ENCODE data around the gene ATF2. TPM values are rescaled to one million over a fixed set of nuclear protein-coding genes. Genes with fewer than 3 reads are reported as not detected.

ATF2 gene
- total RNA-seq, 1 donor from 2014 or later, result 51.2 TPM

GRCh38 chr2:175136334-175137215, 31.4 kb downstream of the ATF2 start:
- intact Hi-C loops (cut with DNase I), result no loop called here

GRCh38 chr2:175135862-175136261, 32.1 kb downstream of the ATF2 start:
- DNase-seq (no peak), ATAC-seq (no peak)
- intact Hi-C loops (cut with DNase I), result no loop called here
- TF ChIP-seq CTCF (IDR thresholded peaks at IDR 0.05), result no peak
- Histone ChIP-seq H3K36me3 (peaks cover 14% of the 10 kb centered on the region), H3K4me3 (no peak overlapping the region), H3K9me3 (no peaks in the 10 kb centered on the region), H3K27ac (no peak overlapping the region), H3K4me1 (no peaks in the 10 kb centered on the region), H3K27me3 (no peaks in the 10 kb centered on the region)

More at GRCh38 chr2:175136334-175137215, 31.4 kb downstream of the ATF2 start:
- H3K27me3 ChIP-seq, result no peaks in the 10 kb centered on the region
- ATAC-seq (no peak), DNase-seq (no peak)
- H3K4me3 ChIP-seq, result no peak overlapping the region
- peaks cover 14% of the 10 kb centered on the region for H3K36me3 ChIP-seq
- no peak overlapping the region for H3K27ac ChIP-seq
- H3K9me3 ChIP-seq, result no peaks in the 10 kb centered on the region
- no peaks in the 10 kb centered on the region for H3K4me1 ChIP-seq
- no peak for TF ChIP-seq CTCF (IDR thresholded peaks at IDR 0.05)

- H3K9me3 ChIP-seq, result no peaks in the 10 kb centered on the region
- H3K4me3 ChIP-seq, result no peak overlapping the region
- ATAC-seq (no peak), DNase-seq (no peak)
- H3K27ac ChIP-seq, result no peak overlapping the region
- TF ChIP-seq CTCF (IDR thresholded peaks at IDR 0.05), result no peak
- no peaks in the 10 kb centered on the region for H3K4me1 ChIP-seq
- H3K36me3 ChIP-seq, result peaks cover 14% of the 10 kb centered on the region
- intact Hi-C loops (cut with DNase I), result no loop called here
- H3K27me3 ChIP-seq, result no peaks in the 10 kb centered on the region
These were observed 32.8 kb downstream of the ATF2 start for GRCh38 chr2:175135177-175135576.

GRCh38 chr2:175131252-175131651, 36.8 kb downstream of the ATF2 start:
- Histone ChIP-seq H3K27me3 (no peaks in the 10 kb centered on the region), H3K9me3 (no peaks in the 10 kb centered on the region), H3K4me1 (no peaks in the 10 kb centered on the region), H3K36me3 (peaks cover 31% of the 10 kb centered on the region), H3K4me3 (no peak overlapping the region), H3K27ac (no peak overlapping the region)
- intact Hi-C loops (cut with DNase I), result no loop called here
- TF ChIP-seq CTCF (IDR thresholded peaks at IDR 0.05), result no peak
- DNase-seq (no peak), ATAC-seq (no peak)

- Histone ChIP-seq H3K36me3 (peaks cover 27% of the 10 kb centered on the region), H3K4me1 (no peaks in the 10 kb centered on the region), H3K9me3 (no peaks in the 10 kb centered on the region), H3K27ac (peak overlapping the region; percentile 3), H3K27me3 (no peaks in the 10 kb centered on the region), H3K4me3 (no peak overlapping the region)
- DNase-seq, result no peak
- TF ChIP-seq CTCF (IDR thresholded peaks at IDR 0.05), result no peak
- intact Hi-C loops (cut with DNase I), result no loop called here
- ATAC-seq, result no peak
These were observed 41.3 kb downstream of the ATF2 start for GRCh38 chr2:175126661-175127060.

All from upper lobe of right lung (tissue), 1 donor.